VCaP (cell line): ENCODE measurements around the gene ADCY6.
"Not testable (repeated sequence)": the region's sequence is repeated elsewhere in the genome, so short reads cannot be mapped to it uniquely, and the experiment has no call there.

ENCODE experiments used
- H3K27ac ChIP-seq: fragments of 450-650 bp; 2 replicates; pipeline ENCODE4 v1.5.1; 2017
- TF ChIP-seq, protein P1 (sequence below): fragments of 450-650 bp; conservative IDR thresholded peaks from 2 replicates; pipeline ENCODE4 v1.5.1; 2017; ENCODE audit warnings: mild to moderate bottlenecking, moderate library complexity

The ADCY6 gene

DNA sequence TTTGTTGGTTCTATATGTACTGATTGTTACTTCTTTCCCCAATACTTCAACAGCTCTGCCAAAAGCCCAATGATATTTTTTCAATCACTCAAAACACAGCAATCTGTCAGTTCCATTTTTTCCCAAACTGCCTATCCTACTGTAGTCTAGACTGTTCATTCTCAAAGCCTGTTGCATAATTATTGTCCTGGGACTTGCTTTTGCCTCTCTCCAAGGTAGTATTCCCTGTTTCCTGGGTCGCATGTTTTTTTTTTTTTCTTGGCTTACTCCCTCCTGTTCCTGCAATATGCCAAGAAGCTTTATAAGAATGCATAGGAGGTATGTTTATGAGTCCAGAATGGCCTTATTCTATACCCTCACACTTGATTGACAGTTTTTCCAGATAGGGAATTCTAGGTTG is 52.4 kb downstream of the ADCY6 start:
- H3K27ac ChIP-seq: no peak overlapping the region
- TF ChIP-seq, protein P1, sequence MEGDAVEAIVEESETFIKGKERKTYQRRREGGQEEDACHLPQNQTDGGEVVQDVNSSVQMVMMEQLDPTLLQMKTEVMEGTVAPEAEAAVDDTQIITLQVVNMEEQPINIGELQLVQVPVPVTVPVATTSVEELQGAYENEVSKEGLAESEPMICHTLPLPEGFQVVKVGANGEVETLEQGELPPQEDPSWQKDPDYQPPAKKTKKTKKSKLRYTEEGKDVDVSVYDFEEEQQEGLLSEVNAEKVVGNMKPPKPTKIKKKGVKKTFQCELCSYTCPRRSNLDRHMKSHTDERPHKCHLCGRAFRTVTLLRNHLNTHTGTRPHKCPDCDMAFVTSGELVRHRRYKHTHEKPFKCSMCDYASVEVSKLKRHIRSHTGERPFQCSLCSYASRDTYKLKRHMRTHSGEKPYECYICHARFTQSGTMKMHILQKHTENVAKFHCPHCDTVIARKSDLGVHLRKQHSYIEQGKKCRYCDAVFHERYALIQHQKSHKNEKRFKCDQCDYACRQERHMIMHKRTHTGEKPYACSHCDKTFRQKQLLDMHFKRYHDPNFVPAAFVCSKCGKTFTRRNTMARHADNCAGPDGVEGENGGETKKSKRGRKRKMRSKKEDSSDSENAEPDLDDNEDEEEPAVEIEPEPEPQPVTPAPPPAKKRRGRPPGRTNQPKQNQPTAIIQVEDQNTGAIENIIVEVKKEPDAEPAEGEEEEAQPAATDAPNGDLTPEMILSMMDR: no peak

GRCh38 chr12:48728807-48729206 is 60.1 kb downstream of the ADCY6 start:
- TF ChIP-seq, protein P1: no peak
- no peak overlapping the region for H3K27ac ChIP-seq

GRCh38 chr12:48720737-48721136 is 68.2 kb downstream of the ADCY6 start:
- H3K27ac ChIP-seq: not testable (repeated sequence)

- not testable (repeated sequence) for H3K27ac ChIP-seq
These were observed 68.7 kb downstream of the ADCY6 start for GRCh38 chr12:48720171-48720570.

DNA sequence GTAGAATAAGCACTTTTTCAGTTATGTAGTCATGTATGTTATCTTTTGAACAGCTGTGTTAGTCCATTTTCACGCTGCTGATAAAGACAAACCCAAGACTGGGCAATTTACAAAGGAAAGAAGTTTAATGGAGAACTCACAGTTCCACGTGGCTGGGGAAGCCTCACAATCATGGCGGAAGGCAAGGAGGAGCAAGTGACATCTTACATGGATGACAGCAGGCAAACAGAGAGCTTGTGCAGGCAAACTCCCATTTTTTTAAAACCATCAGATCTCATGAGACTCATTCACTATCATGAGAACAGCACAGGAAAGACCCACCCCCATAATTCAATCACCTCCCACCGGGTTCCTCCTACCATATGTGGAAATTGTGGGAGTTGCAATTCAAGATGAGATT is 69.9 kb downstream of the ADCY6 start:
- not testable (repeated sequence) for H3K27ac ChIP-seq

DNA sequence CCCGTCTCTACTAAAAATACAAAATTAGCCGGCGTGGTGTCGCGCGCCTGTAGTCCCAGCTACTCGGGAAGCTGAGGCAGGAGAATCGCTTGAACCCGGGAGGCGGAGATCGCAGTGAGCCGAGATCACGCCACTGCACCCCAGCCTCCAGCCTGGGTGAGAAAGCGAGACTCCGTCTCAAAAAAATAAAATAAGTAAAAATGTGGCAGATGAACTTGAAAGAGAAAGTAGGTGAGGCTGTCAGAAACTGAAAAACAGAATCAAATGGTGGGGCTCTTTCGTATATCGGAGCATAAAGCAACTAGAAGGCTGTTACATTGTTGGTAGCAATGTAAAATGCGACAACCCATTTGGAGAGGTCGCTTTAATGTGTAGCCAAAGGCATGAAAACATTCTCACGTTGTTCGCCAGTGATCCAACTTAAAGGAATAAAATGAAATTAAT is 71.6 kb downstream of the ADCY6 start:
- TF ChIP-seq, protein P1: no peak
- H3K27ac ChIP-seq: peak overlapping the region; percentile 96

GRCh38 chr12:48716493-48717251 is 72.2 kb downstream of the ADCY6 start, which contains the start of gene CCNT1:
CCNT1 (minus strand) TSS chr12:48716707; CDS start chr12:48716675, 32 bp downstream.
- TF ChIP-seq, protein P1: peak; percentile 26; the same call in 1 of the 2 replicates
- H3K27ac ChIP-seq: peak within 1 kb of the TSS; percentile 96
